ENCODE data around the gene ABCA4.

GRCh38 chr1:94026619-94027380 lies 94.1 kb downstream of the ABCA4 start:
- no peak for TF ChIP-seq POLR2A (IDR thresholded peaks at IDR 0.05; ENCODE audit: low read depth, low read length)
- TF ChIP-seq POLR2AphosphoS5 (IDR thresholded peaks at IDR 0.05; ENCODE audit: low read depth, low read length), result no peak
